H9 (cell line): ENCODE data around the gene MICAL3. TPM values are rescaled to one million over a fixed set of nuclear protein-coding genes. Genes with fewer than 3 reads are reported as not detected.

Source experiments
- DNase-seq: peaks from one replicate; pipeline ENCODE4 v3.0.0-alpha.2; 2017
- H2AFZ ChIP-seq: one replicate; pipeline ENCODE4 v1.6.1; 2013; ENCODE audit warnings: mild to moderate bottlenecking, low read length, control low read depth, moderate library complexity
- H2AK5ac ChIP-seq: 2 replicates; pipeline ENCODE4 v1.6.1; 2013; ENCODE audit warnings: low read length, control low read depth, mixed read lengths; ENCODE audit not compliant: insufficient read length
- H2BK120ac ChIP-seq: one replicate; pipeline ENCODE4 v1.6.1; 2013; ENCODE audit warnings: low read depth, mild to moderate bottlenecking, low read length, control low read depth, inconsistent platforms; ENCODE audit not compliant: poor library complexity, severe bottlenecking
- H2BK12ac ChIP-seq: 2 replicates; pipeline ENCODE4 v1.6.1; 2013; ENCODE audit warnings: low read length, control low read depth, mixed read lengths, low read depth; ENCODE audit not compliant: insufficient read length
- H2BK15ac ChIP-seq: 2 replicates; pipeline ENCODE4 v1.6.1; 2013; ENCODE audit warnings: low read depth, low read length, control low read depth
- H2BK20ac ChIP-seq: one replicate; pipeline ENCODE4 v1.6.1; 2013; ENCODE audit warnings: low read depth, mild to moderate bottlenecking, low read length, control low read depth, inconsistent platforms; ENCODE audit not compliant: poor library complexity, severe bottlenecking
- H2BK5ac ChIP-seq: 2 replicates; pipeline ENCODE4 v1.6.1; 2013; ENCODE audit warnings: low read length, control low read depth, mixed read lengths; ENCODE audit not compliant: insufficient read length
- H3K14ac ChIP-seq: 2 replicates; pipeline ENCODE4 v1.6.1; 2013; ENCODE audit warnings: low read length, control low read depth; ENCODE audit not compliant: insufficient read depth
- H3K18ac ChIP-seq: 2 replicates; pipeline ENCODE4 v1.6.1; 2013; ENCODE audit warnings: low read depth, mild to moderate bottlenecking, mixed read lengths, low read length, control low read depth; ENCODE audit not compliant: insufficient read length
- H3K23ac ChIP-seq: 2 replicates; pipeline ENCODE4 v1.6.1; 2013; ENCODE audit warnings: low read length, control low read depth, mixed read lengths, low read depth; ENCODE audit not compliant: insufficient read length
- H3K23me2 ChIP-seq: 2 replicates; pipeline ENCODE4 v1.6.1; 2013; ENCODE audit warnings: low read depth, mild to moderate bottlenecking, mixed read lengths, low read length, control low read depth; ENCODE audit not compliant: insufficient read length, poor library complexity, severe bottlenecking
- H3K27ac ChIP-seq: 2 replicates; pipeline ENCODE4 v1.5.1; 2013; ENCODE audit warnings: low read length, control low read depth, mixed read lengths, low read depth; ENCODE audit not compliant: insufficient read length
- H3K27me3 ChIP-seq: 2 replicates; pipeline ENCODE4 v1.6.1; 2013; ENCODE audit warnings: low read length, control low read depth, inconsistent platforms; ENCODE audit not compliant: insufficient read depth
- H3K4ac ChIP-seq: 2 replicates; pipeline ENCODE4 v1.6.1; 2013; ENCODE audit warnings: low read depth, mild to moderate bottlenecking, control low read depth, inconsistent platforms, low read length, moderate library complexity
- H3K4me1 ChIP-seq: 2 replicates; pipeline ENCODE4 v1.6.1; 2013; ENCODE audit warnings: low read length, control low read depth, inconsistent platforms; ENCODE audit not compliant: insufficient read depth
- H3K4me2 ChIP-seq: 2 replicates; pipeline ENCODE4 v1.6.1; 2013; ENCODE audit warnings: low read length, control low read depth, mixed read lengths; ENCODE audit not compliant: insufficient read length, insufficient read depth
- H3K56ac ChIP-seq: 2 replicates; pipeline ENCODE4 v1.6.1; 2013; ENCODE audit warnings: low read depth, mild to moderate bottlenecking, mixed read lengths, low read length, control low read depth; ENCODE audit not compliant: insufficient read length
- H3K79me1 ChIP-seq: 2 replicates; pipeline ENCODE4 v1.6.1; 2013; ENCODE audit warnings: low read depth, mild to moderate bottlenecking, moderate library complexity, low read length, control low read depth, inconsistent platforms; ENCODE audit not compliant: insufficient read depth, poor library complexity, severe bottlenecking
- H3K79me2 ChIP-seq: 2 replicates; pipeline ENCODE4 v1.6.1; 2013; ENCODE audit warnings: low read length, control low read depth, inconsistent platforms; ENCODE audit not compliant: insufficient read depth
- H3K9ac ChIP-seq: 2 replicates; pipeline ENCODE4 v1.6.1; 2013; ENCODE audit warnings: low read length, control low read depth, mixed read lengths; ENCODE audit not compliant: insufficient read length; ENCODE audit errors: extremely low read depth
- H3K9me3 ChIP-seq: one replicate; pipeline ENCODE4 v1.6.1; 2013; ENCODE audit warnings: low read depth, low read length, inconsistent platforms; ENCODE audit not compliant: control insufficient read depth
- H3T11ph ChIP-seq: one replicate; pipeline ENCODE4 v1.6.1; 2013; ENCODE audit warnings: mild to moderate bottlenecking, low read length, control low read depth, inconsistent platforms
- H4K20me1 ChIP-seq: one replicate; pipeline ENCODE4 v1.6.1; 2013; ENCODE audit not compliant: control insufficient read depth, insufficient read length, insufficient read depth
- H4K5ac ChIP-seq: 2 replicates; pipeline ENCODE4 v1.6.1; 2013; ENCODE audit warnings: low read depth, mild to moderate bottlenecking, mixed read lengths, low read length, control low read depth; ENCODE audit not compliant: insufficient read length
- H4K8ac ChIP-seq: replicated peaks from 2 replicates; pipeline ENCODE4 v1.6.1; 2013; ENCODE audit warnings: low read length, control low read depth, mixed read lengths, low read depth; ENCODE audit not compliant: insufficient read length
- H4K91ac ChIP-seq: 2 replicates; pipeline ENCODE4 v1.6.1; 2013; ENCODE audit warnings: low read depth, mild to moderate bottlenecking, moderate library complexity, mixed read lengths, low read length, control low read depth; ENCODE audit not compliant: insufficient read length
- H3K27ac Mint-ChIP-seq, 3 experiments: 2 replicates in 2 of 3; 3 replicates in 1 of 3; pipeline ENCODE4 v1.8.0; 2020 to 2021; ENCODE audit warnings: mixed read lengths in 3 of 3, mild to moderate bottlenecking in 1 of 3, moderate library complexity in 1 of 3
- H3K27me3 Mint-ChIP-seq: 2 replicates; pipeline ENCODE4 v1.8.0; 2021; ENCODE audit warnings: low read depth, mild to moderate bottlenecking, moderate library complexity, mixed read lengths
- H3K36me3 Mint-ChIP-seq, 3 experiments: 2 replicates in 2 of 3; 3 replicates in 1 of 3; pipeline ENCODE4 v1.8.0; 2020 to 2021; ENCODE audit warnings: low read depth in 3 of 3, mixed read lengths in 3 of 3; ENCODE audit not compliant: insufficient read depth in 1 of 3
- H3K4me1 Mint-ChIP-seq, 2 experiments: 2 replicates each; pipeline ENCODE4 v1.8.0; 2020; ENCODE audit warnings: mixed read lengths in 2 of 2
- H3K4me3 Mint-ChIP-seq, 2 experiments: 2 replicates in 1 of 2; 3 replicates in 1 of 2; pipeline ENCODE4 v1.8.0; 2020 to 2021; ENCODE audit warnings: mild to moderate bottlenecking in 2 of 2, mixed read lengths in 2 of 2, moderate library complexity in 1 of 2
- H3K9me3 Mint-ChIP-seq, 2 experiments: 2 replicates in 1 of 2; 3 replicates in 1 of 2; pipeline ENCODE4 v1.8.0; 2020; ENCODE audit warnings: mild to moderate bottlenecking in 2 of 2, mixed read lengths in 2 of 2, moderate library complexity in 1 of 2
- CTCF ChIP-seq: fragments of 200-600 bp; sonication (generic); conservative IDR thresholded peaks from 3 replicates; pipeline ENCODE4 v1.8.0; 2021; ENCODE audit warnings: antibody characterized with exemption, mild to moderate bottlenecking
- WGBS: extraction: QIAGEN DNeasy Blood & Tissue Kit; methylation state at CpG from one replicate; pipeline ENCODE4 v1.1.7; 2013; ENCODE audit warnings: missing lambda C conversion rate, low lambda C conversion rate, mixed read lengths; ENCODE audit not compliant: insufficient read length; ENCODE audit errors: extremely low coverage; 5-methylcytosine and 5-hydroxymethylcytosine counted together
- total RNA-seq: library from RNA; stranded (reverse); gene quantifications from 2 replicates; pipeline ENCODE4 v1.2.1, GENCODE V29; 2021

The MICAL3 gene
- total RNA-seq, 1 experiment from 2014 or later, result 50.2 TPM

GRCh38 chr22:17890892-17891291 lies 133.5 kb downstream of the MICAL3 start:
- WGBS, result no CpG with 5 or more reads among the region's 3 CpGs
- H3K79me2 ChIP-seq, result no peaks in the 10 kb centered on the region
- no peak overlapping the region for H3K4me3 Mint-ChIP-seq

More at GRCh38 chr22:17890892-17891291, 133.5 kb downstream of the MICAL3 start:
- Histone ChIP-seq H3K18ac (no peak overlapping the region), H2AFZ (no peak overlapping the region), H2BK5ac (no peak overlapping the region), H2BK12ac (no peak overlapping the region), H2BK15ac (no peak overlapping the region), H3K27me3 (no peaks in the 10 kb centered on the region; the same call in 1 of the 2 replicates), H3K4me1 (no peaks in the 10 kb centered on the region), H2BK20ac (no peak overlapping the region), H3K79me1 (no peaks in the 10 kb centered on the region), H2BK120ac (no peak overlapping the region), H3K23me2 (no peaks in the 10 kb centered on the region), H3K4me2 (no peak overlapping the region), H4K20me1 (no peaks in the 10 kb centered on the region), H4K91ac (no peak overlapping the region), H3K56ac (no peak overlapping the region), H3K27ac (no peak overlapping the region), H3K14ac (no peak overlapping the region), H3T11ph (no peak overlapping the region), H2AK5ac (no peak overlapping the region), H3K9ac (no peak overlapping the region), H3K9me3 (no peaks in the 10 kb centered on the region), H4K8ac (no peak overlapping the region), H3K23ac (no peak overlapping the region), H4K5ac (no peak overlapping the region), H3K4ac (no peak overlapping the region)
- DNase-seq, result no peak
- peaks cover 11 to 67% (median 50%) of the 10 kb centered on the region in 3 experiments; a peak in 6 of 7 replicates for H3K36me3 Mint-ChIP-seq
- H3K4me1 Mint-ChIP-seq, result no peaks in the 10 kb centered on the region; a peak in 1 of 4 replicates
- TF ChIP-seq CTCF, result no peak
- H3K9me3 Mint-ChIP-seq, result no peaks in the 10 kb centered on the region
- H3K27ac Mint-ChIP-seq, result no peak overlapping the region
- no peaks in the 10 kb centered on the region for H3K27me3 Mint-ChIP-seq
